GM12801 (cell line): ENCODE results near the gene OR2F1.

Experiments
- CTCF ChIP-seq: IDR thresholded peaks from one replicate; pipeline ENCODE4 v1.5.1; 2011; ENCODE audit warnings: control low read depth; ENCODE audit not compliant: insufficient read length; ENCODE audit errors: extremely low read depth

OR2F1 gene

GRCh38 chr7:143958781-143959180 lies 4.1 kb downstream of the OR2F1 start:
- TF ChIP-seq CTCF: no peak

GRCh38 chr7:143960813-143961610 lies 6.4 kb downstream of the OR2F1 start:
- TF ChIP-seq CTCF: no peak

- no peak for TF ChIP-seq CTCF
These were observed 10.6 kb downstream of the OR2F1 start for GRCh38 chr7:143965280-143965679.

- TF ChIP-seq CTCF: no peak
These were observed 12.8 kb downstream of the OR2F1 start for GRCh38 chr7:143967398-143967797.

GRCh38 chr7:143973870-143974416 lies 19.3 kb downstream of the OR2F1 start:
- TF ChIP-seq CTCF: no peak

GRCh38 chr7:143974459-143974858 lies 19.8 kb downstream of the OR2F1 start:
- TF ChIP-seq CTCF: no peak

GRCh38 chr7:143975617-143976016 lies 21.0 kb downstream of the OR2F1 start:
- TF ChIP-seq CTCF: no peak
